GM12878 (cell line): ENCODE data around the gene NPDC1. TPM values are rescaled to one million over a fixed set of nuclear protein-coding genes. Genes with fewer than 3 reads are reported as not detected.
A peak's percentile ranks its signal among the peaks of the same experiment; 100 is the strongest.

ENCODE experiments used
- ATAC-seq: fragments of 200-7000 bp; cut with Tn5 transposase; 3 replicates; pipeline ENCODE4 v1.9.1; 2020; ENCODE audit warnings: mild to moderate bottlenecking, moderate library complexity
- BruUV-seq: library from RNA; stranded (reverse); fragments of 400-500 nt; replicated peaks from 2 replicates; lab custom pipeline; 2021; lab: Mats Ljungman, UMichigan
- CTCF ChIA-PET: fragments of 300-600 bp; sonication (Branson Sonifier 250); formaldehyde crosslinking; extraction: SDS; loops from one replicate; lab custom pipeline; 2021; ENCODE audit warnings: inconsistent platforms; lab: Yijun Ruan, JAX
- POLR2A ChIA-PET: fragments of 350-600 bp; formaldehyde crosslinking; extraction: SDS; loops from one replicate; lab custom pipeline; 2021; ENCODE audit warnings: inconsistent platforms; lab: Charles Lee
- RAD21 ChIA-PET: fragments of 300-600 bp; sonication (Branson Sonifier 250); formaldehyde crosslinking; loops from one replicate; lab custom pipeline; 2023; ENCODE audit warnings: antibody characterized with exemption; ENCODE audit not compliant: unreplicated experiment; lab: Charles Lee
- SMC1A ChIA-PET: fragments of 300-600 bp; sonication (Branson Sonifier 250); formaldehyde crosslinking; loops from one replicate; lab custom pipeline; 2023; ENCODE audit not compliant: unreplicated experiment, uncharacterized antibody; lab: Charles Lee
- DNase-seq: peaks from one replicate; pipeline ENCODE4 v3.0.0-alpha.2; 2011; ENCODE audit warnings: low read depth, low spot score
- FAIRE-seq: peaks from 3 replicates; lab custom pipeline; 2011; peaks lifted over from hg19 to GRCh38; lab: Jason Lieb, UNC
- H2AFZ ChIP-seq: 2 replicates; pipeline ENCODE4 v1.6.0; 2011; ENCODE audit warnings: low read depth, low read length, control low read depth; ENCODE audit not compliant: control insufficient read depth
- H3K27ac ChIP-seq: 2 replicates; pipeline ENCODE4 v1.5.1; 2011; ENCODE audit warnings: control low read depth; ENCODE audit not compliant: control insufficient read depth, insufficient read depth
- H3K27me3 ChIP-seq, 2 experiments: replicated peaks in 1 of 2; 2 replicates each; pipeline versions ENCODE4 v1.6.0 to v1.6.1; 2011; ENCODE audit warnings: low read length in 1 of 2; ENCODE audit not compliant: control insufficient read depth in 2 of 2, insufficient read depth in 2 of 2
- H3K36me3 ChIP-seq, 2 experiments: 2 replicates each; pipeline ENCODE4 v1.5.1; 2011; ENCODE audit warnings: low read length in 1 of 2; ENCODE audit not compliant: control insufficient read depth in 2 of 2, insufficient read depth in 2 of 2
- H3K4me1 ChIP-seq: 2 replicates; pipeline ENCODE4 v1.6.1; 2011; ENCODE audit warnings: mild to moderate bottlenecking, low read length, moderate library complexity, mixed read lengths; ENCODE audit not compliant: control insufficient read depth, insufficient read depth
- H3K4me2 ChIP-seq: 2 replicates; pipeline ENCODE4 v1.6.0; 2011; ENCODE audit warnings: control low read depth; ENCODE audit not compliant: control insufficient read depth, insufficient read depth
- H3K4me3 ChIP-seq: fragments of 200-600 bp; sonication (generic); 2 replicates; pipeline ENCODE4 v1.5.1; 2016
- H3K79me2 ChIP-seq: 2 replicates; pipeline ENCODE4 v1.6.0; 2011; ENCODE audit warnings: low read length; ENCODE audit not compliant: control insufficient read depth, insufficient read depth
- H3K9ac ChIP-seq: 2 replicates; pipeline ENCODE4 v1.8.0; 2011; ENCODE audit warnings: low read length, control low read depth, mixed read lengths; ENCODE audit not compliant: control insufficient read depth, insufficient read depth
- H3K9me3 ChIP-seq: replicated peaks from 3 replicates; pipeline ENCODE4 v1.5.1; 2011; ENCODE audit warnings: mild to moderate bottlenecking, low read length; ENCODE audit not compliant: control insufficient read depth, insufficient read depth
- H4K20me1 ChIP-seq: 2 replicates; pipeline ENCODE4 v1.6.0; 2011; ENCODE audit not compliant: control insufficient read depth, insufficient read depth
- CBX3 ChIP-seq: fragments of 200-600 bp; sonication (generic); IDR thresholded peaks from 2 replicates; pipeline ENCODE4 v1.6.1; 2016; ENCODE audit warnings: low read depth, borderline replicate concordance
- CTCF ChIP-seq, 3 experiments: IDR thresholded peaks in 2 of 3; conservative IDR thresholded peaks in 1 of 3; 2 replicates each; pipeline ENCODE4 v1.5.1; 2011; ENCODE audit warnings: low read depth in 3 of 3, low read length in 3 of 3, mild to moderate bottlenecking in 3 of 3, control low read depth in 2 of 3, moderate library complexity in 2 of 3, inconsistent platforms in 1 of 3, mixed read lengths in 1 of 3; ENCODE audit not compliant: control insufficient read depth in 2 of 3, insufficient read depth in 1 of 3; ENCODE audit errors: extremely low read depth in 1 of 3
- EGR1 ChIP-seq, 2 experiments: IDR thresholded peaks; 1 replicate in 1 of 2; 2 replicates in 1 of 2; pipeline ENCODE4 v1.6.1; 2011 to 2012; ENCODE audit warnings: low read depth in 2 of 2, low read length in 2 of 2, borderline replicate concordance in 1 of 2, mild to moderate bottlenecking in 1 of 2, moderate library complexity in 1 of 2
- EZH2 ChIP-seq: IDR thresholded peaks from 2 replicates; pipeline ENCODE4 v1.6.1; 2012; ENCODE audit warnings: low read depth, mild to moderate bottlenecking, control low read depth, inconsistent platforms, low read length, borderline replicate concordance; ENCODE audit not compliant: control insufficient read depth
- GATAD2B ChIP-seq: fragments of 450-650 bp; conservative IDR thresholded peaks from 2 replicates; pipeline ENCODE4 v1.6.1; 2017; ENCODE audit warnings: low read depth, mild to moderate bottlenecking, moderate library complexity
- HCFC1 ChIP-seq: fragments of 150-350 bp; IDR thresholded peaks from 2 replicates; pipeline ENCODE4 v1.6.1; 2014; ENCODE audit warnings: low read length
- HDAC2 ChIP-seq: fragments of 200-600 bp; sonication (generic); IDR thresholded peaks from 2 replicates; pipeline ENCODE4 v1.6.1; 2017
- IKZF2 ChIP-seq, 2 experiments: fragments of 450-650 bp; IDR thresholded peaks; 2 replicates each; pipeline ENCODE4 v1.6.1; 2017; ENCODE audit warnings: mild to moderate bottlenecking in 2 of 2, moderate library complexity in 2 of 2
- JUND ChIP-seq: IDR thresholded peaks from 2 replicates; pipeline ENCODE4 v1.6.1; 2012; ENCODE audit warnings: low read depth, mild to moderate bottlenecking, low read length, improper control_type of control experiment, moderate library complexity
- MEF2A ChIP-seq: IDR thresholded peaks from 2 replicates; pipeline ENCODE4 v1.6.1; 2011; ENCODE audit warnings: low read depth, mild to moderate bottlenecking, low read length, moderate library complexity; ENCODE audit not compliant: insufficient read depth
- NBN ChIP-seq: fragments of 450-650 bp; IDR thresholded peaks from 2 replicates; pipeline ENCODE4 v1.6.1; 2016
- RBBP5 ChIP-seq: fragments of 200-600 bp; sonication (generic); conservative IDR thresholded peaks from 2 replicates; pipeline ENCODE4 v1.6.1; 2016
- RFX5 ChIP-seq: IDR thresholded peaks from 2 replicates; pipeline ENCODE4 v1.6.1; 2011; ENCODE audit warnings: low read depth, low read length, improper control_type of control experiment
- RUNX3 ChIP-seq: IDR thresholded peaks from 2 replicates; pipeline ENCODE4 v1.6.1; 2012; ENCODE audit warnings: low read length, inconsistent platforms
- SMARCA5 ChIP-seq: fragments of 450-650 bp; IDR thresholded peaks from 2 replicates; pipeline ENCODE4 v1.6.1; 2017; ENCODE audit warnings: mild to moderate bottlenecking
- SPI1 ChIP-seq: IDR thresholded peaks from 2 replicates; pipeline ENCODE4 v1.6.1; 2011; ENCODE audit warnings: low read depth, mild to moderate bottlenecking, low read length, moderate library complexity, borderline replicate concordance; ENCODE audit not compliant: insufficient read depth
- SUZ12 ChIP-seq: fragments of 200-600 bp; sonication (generic); IDR thresholded peaks from one replicate; pipeline ENCODE4 v1.6.1; 2018; ENCODE audit warnings: antibody characterized with exemption, mild to moderate bottlenecking; ENCODE audit not compliant: unreplicated experiment
- ZBTB40 ChIP-seq: fragments of 450-650 bp; IDR thresholded peaks from 2 replicates; pipeline ENCODE4 v1.6.1; 2016; ENCODE audit warnings: mild to moderate bottlenecking, moderate library complexity, borderline replicate concordance
- WGBS: methylation state at CpG from one replicate; pipeline ENCODE4 v1.1.6; 2016; ENCODE audit warnings: low lambda C conversion rate; ENCODE audit not compliant: insufficient replicate concordance, insufficient coverage; ENCODE audit errors: missing lambda C conversion rate; 5-methylcytosine and 5-hydroxymethylcytosine counted together
- in situ Hi-C: fragments of 300-500 bp; cut with MboI; formaldehyde crosslinking; loops from 9 replicates; pipeline ENCODE4 v1.14.3; 2018; ENCODE audit warnings: mixed read lengths
- intact Hi-C: fragments of 100-400 bp; cut with micrococcal nuclease; formaldehyde crosslinking; loops from one replicate; pipeline ENCODE4 v1.14.2; 2022; ENCODE audit not compliant: unreplicated experiment
- polyA plus RNA-seq, 11 experiments: library from polyadenylated mRNA; depleted of rRNA in 4 of 11; unstranded in 6 of 11; stranded (reverse) in 5 of 11; fragments of >200 nt; fragmentation: Nextera tagmentation in 4 of 11; fragmentation: Illumina TruSeq in 1 of 11; extraction: Ambion mirVana in 4 of 11; extraction: Trizol in 1 of 11; gene quantifications; 1 replicate in 1 of 11; 2 replicates in 10 of 11; pipeline versions ENCODE4 v1.2.1 to v1.2.3, GENCODE V29; 2011 to 2016; ENCODE audit warnings: inconsistent platforms in 2 of 11, missing spikeins in 2 of 11, low read depth in 1 of 11
- total RNA-seq, 4 experiments: library from RNA; depleted of rRNA in 3 of 4; stranded (reverse); fragments of >200 nt in 3 of 4; fragmentation: Illumina TruSeq in 1 of 4; extraction: Trizol in 1 of 4; gene quantifications; 2 replicates each; pipeline versions ENCODE4 v1.2.1 to v1.2.3, GENCODE V29; 2013 to 2021

NPDC1 gene
- total and polyA plus RNA-seq, 10 of the 15 experiments (the other 5 are each of a cell fraction or from before 2014, with no cell fraction given) = 0.04 to 1.7 (median 0.77) TPM; not detected in 2

GRCh38 chr9:137028263-137029057, 17.5 kb downstream of the NPDC1 start:
- peaks cover 40% of the 10 kb centered on the region for H3K4me1 ChIP-seq
- H3K9me3 ChIP-seq = no peaks in the 10 kb centered on the region
- ChIA-PET CTCF (interaction anchor here (0.7 to 4.7 kb wide), 42 partner anchors 10 to 263 kb away, joined by 3 to 65 read pairs (median 5); partner anchors contain the start of genes AJM1, C8G, CLIC3 and MAN1B1), SMC1A (interaction anchor here (1.3 to 2.1 kb wide), 3 partner anchors 40 to 80 kb away, joined by 4 to 14 read pairs (median 6); no protein-coding TSS in a partner anchor), POLR2A (interaction anchor here (0.5 to 1.0 kb wide), 2 partner anchors 36 to 142 kb away, joined by 4 read pairs; partner anchors contain the start of genes PAXX and TRAF2), RAD21 (interaction anchor here (1.2 to 2.1 kb wide), 8 partner anchors 18 to 262 kb away, joined by 3 to 23 read pairs (median 4); partner anchors contain the start of gene AJM1)
- DNase-seq (no peak), ATAC-seq (peak; percentile 51), FAIRE-seq (no peak)
- peak overlapping the region; percentile 77 for H3K4me2 ChIP-seq
- H4K20me1 ChIP-seq = no peaks in the 10 kb centered on the region
- in situ Hi-C loops = no loop called here
- WGBS = under 1% methylated on average over 74 of the region's 98 CpGs
- no peak overlapping the region for H3K9ac ChIP-seq
- H3K27ac ChIP-seq = no peak overlapping the region
- peaks cover 0 to 2% of the 10 kb centered on the region in 2 experiments; a peak in 2 of 4 replicates for H3K27me3 ChIP-seq
- H3K36me3 ChIP-seq = no peaks in the 10 kb centered on the region
- intact Hi-C loops = no loop called here
- no TSS peak for BruUV-seq
- H2AFZ ChIP-seq = peak overlapping the region; percentile 34; the same call in 1 of the 2 replicates
- H3K79me2 ChIP-seq = no peaks in the 10 kb centered on the region
- peak overlapping the region; percentile 68 for H3K4me3 ChIP-seq
- TF ChIP-seq HCFC1 (no peak), MEF2A (no peak), CBX3 (no peak), RBBP5 (no peak), JUND (no peak), RUNX3 (0 out of 2 replicates have a peak, but pooled peaks have one; percentile 3), NBN (no peak), CTCF (IDR thresholded peaks at IDR 0.05 in 2 of 3, conservative IDR thresholded peaks at IDR 0.05 in 1 of 3; ENCODE audit: control insufficient read depth in 2 of 3, extremely low read depth in 1 of 3, insufficient read depth in 1 of 3, low read depth in 3 of 3, low read length in 3 of 3) (peak; percentile 34 to 72 (median 59); a peak in 5 of 6 replicates), SPI1 (no peak), SUZ12 (no peak), SMARCA5 (peak; percentile 48; the same call in 1 of the 2 replicates), ZBTB40 (no peak), GATAD2B (0 out of 2 replicates have a peak, but pooled peaks have one; percentile 47), HDAC2 (no peak), EGR1 (IDR thresholded peaks at IDR 0.05; ENCODE audit: borderline replicate concordance in 1 of 2, low read depth in 2 of 2, low read length in 2 of 2) (peak in 1 of 2 experiments; percentile 96; a peak in 2 of 3 replicates), EZH2 (no peak), RFX5 (no peak), IKZF2 (IDR thresholded peaks at IDR 0.05) (no peak)
